Esophagus muscularis mucosa (tissue), 4 donors: ENCODE results near the gene RPS6KL1. TPM values are rescaled to one million over a fixed set of nuclear protein-coding genes. Genes with fewer than 3 reads are reported as not detected.

Experiments used
- DNase-seq: peaks from one replicate; pipeline ENCODE4 v3.0.0-alpha.2; 2017; ENCODE audit errors: extremely low spot score
- H3K27ac ChIP-seq, 4 donors: fragments of 200-600 bp; sonication (generic); replicated peaks in 1 of 4; 1 replicate in 3 of 4; 2 replicates in 1 of 4; pipeline ENCODE4 v1.5.1; 2016 to 2019; ENCODE audit warnings: mild to moderate bottlenecking in 1 of 4
- H3K27me3 ChIP-seq, 4 donors: fragments of 200-600 bp; sonication (generic); one replicate each; pipeline versions ENCODE4 v1.5.1 to v1.6.0; 2016 to 2019
- H3K36me3 ChIP-seq, 4 donors: fragments of 200-600 bp; sonication (generic); one replicate each; pipeline ENCODE4 v1.5.1; 2016 to 2019
- H3K4me1 ChIP-seq, 4 donors: fragments of 200-600 bp; sonication (generic); one replicate each; pipeline ENCODE4 v1.5.1; 2016 to 2019
- H3K4me3 ChIP-seq, 4 donors: fragments of 200-600 bp; sonication (generic); 1 replicate in 2 of 4; 2 replicates in 2 of 4; pipeline ENCODE4 v1.5.1; 2016 to 2019; ENCODE audit warnings: mild to moderate bottlenecking in 4 of 4, moderate library complexity in 1 of 4
- H3K9me3 ChIP-seq, 4 donors: fragments of 200-600 bp; sonication (generic); 1 replicate in 3 of 4; 2 replicates in 1 of 4; pipeline ENCODE4 v1.5.1; 2016 to 2019
- CTCF ChIP-seq, 3 experiments: fragments of 200-600 bp in 2 of 3; fragments of 450-650 bp in 1 of 3; sonication (generic) in 2 of 3; IDR thresholded peaks; one replicate each; pipeline ENCODE4 v1.5.1; 2017 to 2019; ENCODE audit warnings: antibody characterized with exemption in 3 of 3, mild to moderate bottlenecking in 2 of 3, moderate library complexity in 1 of 3
- EP300 ChIP-seq: sonication (generic); formaldehyde crosslinking; IDR thresholded peaks from one replicate; pipeline ENCODE4 v1.6.1; 2017; ENCODE audit warnings: antibody characterized with exemption
- POLR2A ChIP-seq: fragments of 450-650 bp; IDR thresholded peaks from one replicate; pipeline ENCODE4 v1.6.1; 2017; ENCODE audit warnings: antibody characterized with exemption, moderate library complexity, mild to moderate bottlenecking, low read depth
- POLR2AphosphoS5 ChIP-seq, 2 donors: sonication (generic); formaldehyde crosslinking; IDR thresholded peaks; one replicate each; pipeline ENCODE4 v1.6.1; 2017; ENCODE audit warnings: antibody characterized with exemption in 2 of 2
- WGBS: methylation state at CpG from one replicate; pipeline ENCODE4 v1.1.5; 2018; 5-methylcytosine and 5-hydroxymethylcytosine counted together
- intact Hi-C: fragments of 100-400 bp; cut with DNase I; formaldehyde crosslinking; loops from one replicate; pipeline ENCODE4 v1.15.1; 2023
- total RNA-seq, 4 donors: library from RNA; depleted of rRNA; stranded (reverse); fragments of >200 nt; gene quantifications; one replicate each; pipeline versions ENCODE4 v1.1.0 to v1.2.1, GENCODE V29; 2016

Gene RPS6KL1
- total RNA-seq, 4 donors from 2014 or later = 5.3 to 9.7 (median 7.7) TPM

GRCh38 chr14:74963705-74964271 lies 40.7 kb upstream of the RPS6KL1 start:
- H3K27ac ChIP-seq = no peak overlapping the region
- intact Hi-C loops = no loop called here
- no peaks in the 10 kb centered on the region for H3K36me3 ChIP-seq
- no peak overlapping the region for H3K4me3 ChIP-seq
- DNase-seq = no peak
- WGBS = 43% methylated on average over 9 of the region's 9 CpGs
- no peaks in the 10 kb centered on the region for H3K9me3 ChIP-seq
- peaks cover 7 to 26% (median 20%) of the 10 kb centered on the region in 4 donors for H3K4me1 ChIP-seq
- no peaks in the 10 kb centered on the region for H3K27me3 ChIP-seq
- TF ChIP-seq POLR2AphosphoS5 (IDR thresholded peaks at IDR 0.05) (no peak), CTCF (IDR thresholded peaks at IDR 0.05) (no peak), EP300 (no peak), POLR2A (no peak)

- Histone ChIP-seq H3K27ac (no peak overlapping the region), H3K4me1 (peaks cover 7 to 23% (median 16%) of the 10 kb centered on the region in 4 donors), H3K36me3 (no peaks in the 10 kb centered on the region), H3K9me3 (no peaks in the 10 kb centered on the region), H3K27me3 (no peaks in the 10 kb centered on the region), H3K4me3 (no peak overlapping the region)
- TF ChIP-seq POLR2A (no peak), POLR2AphosphoS5 (IDR thresholded peaks at IDR 0.05) (no peak), EP300 (no peak), CTCF (IDR thresholded peaks at IDR 0.05) (no peak)
- intact Hi-C loops = no loop called here
- WGBS = 69% methylated on average over 7 of the region's 12 CpGs
- no peak for DNase-seq
These were observed 40.2 kb upstream of the RPS6KL1 start for GRCh38 chr14:74963178-74963704.

GRCh38 chr14:74962493-74962892 lies 39.4 kb upstream of the RPS6KL1 start:
- H3K27ac ChIP-seq = no peak overlapping the region
- H3K27me3 ChIP-seq = no peaks in the 10 kb centered on the region
- no peak for DNase-seq
- 73% methylated on average over 8 of the region's 8 CpGs for WGBS
- peaks cover 7 to 23% (median 16%) of the 10 kb centered on the region in 4 donors for H3K4me1 ChIP-seq
- no peaks in the 10 kb centered on the region for H3K9me3 ChIP-seq
- no peaks in the 10 kb centered on the region for H3K36me3 ChIP-seq
- TF ChIP-seq POLR2A = no peak
- no peak for TF ChIP-seq CTCF (IDR thresholded peaks at IDR 0.05)
- TF ChIP-seq EP300 = no peak
- no peak for TF ChIP-seq POLR2AphosphoS5 (IDR thresholded peaks at IDR 0.05)
- H3K4me3 ChIP-seq = no peak overlapping the region
- intact Hi-C loops = no loop called here

- intact Hi-C loops = no loop called here
- no peak for DNase-seq
- Histone ChIP-seq H3K4me1 (peaks cover 7 to 23% (median 16%) of the 10 kb centered on the region in 4 donors), H3K36me3 (no peaks in the 10 kb centered on the region), H3K27me3 (no peaks in the 10 kb centered on the region), H3K9me3 (no peaks in the 10 kb centered on the region), H3K27ac (no peak overlapping the region), H3K4me3 (no peak overlapping the region)
- no peak for TF ChIP-seq POLR2A
- TF ChIP-seq POLR2AphosphoS5 (IDR thresholded peaks at IDR 0.05) = no peak
- no peak for TF ChIP-seq EP300
- TF ChIP-seq CTCF (IDR thresholded peaks at IDR 0.05) = no peak
- WGBS = 78% methylated on average over 11 of the region's 11 CpGs
These were observed 39.0 kb upstream of the RPS6KL1 start for GRCh38 chr14:74962046-74962445.
